Superior temporal gyrus (tissue), 1 donor: ENCODE data around the gene SRRM5.
"Not testable (repeated sequence)": the region's sequence is repeated elsewhere in the genome, so short reads cannot be mapped to it uniquely, and the experiment has no call there.

Experiments used
- DNase-seq: peaks from one replicate; pipeline ENCODE4 v3.0.0-alpha.2; 2016; ENCODE audit errors: extremely low spot score

SRRM5 gene

GRCh38 chr19:43611788-43612187 is at the start of gene SRRM5:
TSS of gene SRRM5 (plus strand) at chr19:43612088. CDS start at chr19:43612122, 34 bp downstream.
- DNase-seq = no peak

- DNase-seq = no peak
Measured at GRCh38 chr19:43562226-43562697, 49.6 kb upstream of the SRRM5 start.

- peak; percentile 84 for DNase-seq
Measured at GRCh38 chr19:43562698-43563241, 49.1 kb upstream of the SRRM5 start.

GRCh38 chr19:43563816-43564457 is 48.0 kb upstream of the SRRM5 start:
- DNase-seq = no peak

GRCh38 chr19:43564800-43565199 is 47.1 kb upstream of the SRRM5 start:
- peak; percentile 41 for DNase-seq

GRCh38 chr19:43569657-43570056 is 42.2 kb upstream of the SRRM5 start:
- DNase-seq = no peak

GRCh38 chr19:43570174-43570791 is 41.6 kb upstream of the SRRM5 start:
- no peak for DNase-seq

- no peak for DNase-seq
Measured at GRCh38 chr19:43572171-43572588, 39.7 kb upstream of the SRRM5 start.

- DNase-seq = no peak
Measured at GRCh38 chr19:43574424-43575155, 37.3 kb upstream of the SRRM5 start.

- DNase-seq = peak; percentile 99
Measured at GRCh38 chr19:43575156-43575950, 36.5 kb upstream of the SRRM5 start, which contains the start of the genes PINLYP and XRCC1. TSS of gene PINLYP (plus strand) at chr19:43575801. CDS start at chr19:43577192, 1,391 bp downstream. TSS of gene XRCC1 (minus strand) at chr19:43575527. CDS start at chr19:43575458, 69 bp downstream.

- DNase-seq = no peak
Measured at GRCh38 chr19:43575955-43576878, 35.7 kb upstream of the SRRM5 start.

- no peak for DNase-seq
Measured at GRCh38 chr19:43578787-43579186, 33.1 kb upstream of the SRRM5 start.

GRCh38 chr19:43581467-43581866 is 30.4 kb upstream of the SRRM5 start:
- no peak for DNase-seq

GRCh38 chr19:43582495-43582894 is 29.4 kb upstream of the SRRM5 start:
- DNase-seq = no peak

- DNase-seq = no peak
Measured at GRCh38 chr19:43584484-43584883, 27.4 kb upstream of the SRRM5 start.

GRCh38 chr19:43586346-43586745 is 25.5 kb upstream of the SRRM5 start:
- DNase-seq = no peak

GRCh38 chr19:43587029-43587428 is 24.9 kb upstream of the SRRM5 start:
- not testable (repeated sequence) for DNase-seq

GRCh38 chr19:43589277-43589676 is 22.6 kb upstream of the SRRM5 start:
- no peak for DNase-seq

GRCh38 chr19:43589678-43590077 is 22.2 kb upstream of the SRRM5 start:
- no peak for DNase-seq
